Heart right ventricle (tissue), 16 donors: Measurements from ENCODE around the gene SLC6A6. TPM values are rescaled to one million over a fixed set of nuclear protein-coding genes. Genes with fewer than 3 reads are reported as not detected.

Source experiments
- ATAC-seq, 8 donors: fragments of 200-7000 bp; cut with Tn5 transposase; one replicate each; pipeline ENCODE4 v1.9.1; 2020; ENCODE audit warnings: mild to moderate bottlenecking in 8 of 8, moderate library complexity in 8 of 8, moderate number of reproducible peaks in 1 of 8
- DNase-seq, 2 donors: peaks; one replicate each; pipeline ENCODE4 v3.0.0-alpha.2; 2020
- H3K27ac ChIP-seq, 10 donors: fragments of 200-600 bp; sonication (generic) in 2 of 10; one replicate each; pipeline versions ENCODE4 v1.5.0 to v1.8.0; 2020 to 2022; ENCODE audit warnings: mild to moderate bottlenecking in 3 of 10
- H3K27me3 ChIP-seq, 7 donors: fragments of 200-600 bp; one replicate each; pipeline ENCODE4 v1.8.0; 2021 to 2022; ENCODE audit warnings: mild to moderate bottlenecking in 2 of 7
- H3K36me3 ChIP-seq, 9 donors: fragments of 200-600 bp; sonication (generic) in 1 of 9; one replicate each; pipeline versions ENCODE4 v1.5.0 to v1.8.0; 2020 to 2022; ENCODE audit warnings: mild to moderate bottlenecking in 2 of 9
- H3K4me1 ChIP-seq, 9 donors: fragments of 200-600 bp; sonication (generic) in 1 of 9; one replicate each; pipeline versions ENCODE4 v1.5.0 to v1.8.0; 2020 to 2022; ENCODE audit warnings: mild to moderate bottlenecking in 4 of 9
- H3K4me3 ChIP-seq, 10 donors: fragments of 200-600 bp; sonication (generic) in 2 of 10; one replicate each; pipeline versions ENCODE4 v1.5.0 to v1.8.0; 2020 to 2022; ENCODE audit warnings: mild to moderate bottlenecking in 7 of 10, moderate library complexity in 2 of 10
- H3K9me3 ChIP-seq, 11 donors: fragments of 200-600 bp in 10 of 11; sonication (generic) in 2 of 11; one replicate each; pipeline versions ENCODE4 v1.5.0 to v1.8.0; 2013 to 2022; ENCODE audit warnings: mild to moderate bottlenecking in 2 of 11, control low read depth in 1 of 11, moderate library complexity in 1 of 11
- WGBS, 2 donors: extraction: QIAGEN DNeasy Blood & Tissue Kit; methylation state at CpG; one replicate each; pipeline ENCODE4 v1.1.7; 2013; ENCODE audit warnings: inconsistent platforms in 1 of 2; 5-methylcytosine and 5-hydroxymethylcytosine counted together
- intact Hi-C, 10 donors: fragments of 100-400 bp; cut with DNase I; formaldehyde crosslinking; loops; one replicate each; pipeline versions ENCODE4 v1.11.1 to v1.14.2; 2022
- polyA plus RNA-seq, 2 donors: library from polyadenylated mRNA; stranded (reverse); fragments of 200-250 nt; gene quantifications; one replicate each; pipeline ENCODE4 v1.2.3, GENCODE V29; 2013
- total RNA-seq, 10 donors: library from RNA; stranded (reverse); fragmentation: NEBNext Ultra II Directional in 3 of 10; extraction: Animal tissue kit (Norgen Biotek cat#: 25700) in 3 of 10; gene quantifications; one replicate each; pipeline versions ENCODE4 v1.2.1 to v1.2.4, GENCODE V29; 2021 to 2023
- TF ChIP-seq, protein P1 (sequence below), 9 donors: fragments of 200-600 bp; sonication (generic) in 2 of 9; IDR thresholded peaks; one replicate each; pipeline versions ENCODE4 v1.5.0 to v1.8.0; 2021 to 2022; ENCODE audit warnings: antibody characterized with exemption in 9 of 9, mild to moderate bottlenecking in 5 of 9, moderate library complexity in 1 of 9
- donor health status: Arrhythmogenic right ventricular cardiomyopathy.
- donor health status: ischemic (EF 13 %, LVEDD 7.1; RV severe dilation, severe dysfunction).
- donor health status: healthy with polysubstance abuse.
- donor health status: DM: no; HTN: yes; CAD: no.
- donor health status: DM: no; HTN: no; CAD: no.
- donor health status: ischemic (EF 25% LVEDD 6.9; RV normal size, moderate dysfunction).
- donor health status: ischemic (EF 25% LVEDD 5.7; RV mildly dilated, moderate dysfunction).
- donor health status: healthy.
- donor health status: DM: yes; HTN: yes; CAD: no.
- donor health status: Ischemic cardiomyopathy.
- donor health status: ischemic (EF 35%, LVEDD 5.7; RV mildly dilated, moderate dysfunction).
- donor health status: nonischemic (EF 11% LVEDD 7.7; RV severe dilation, severe dysfunction).
- donor health status: DM: yes; HTN: yes; CAD: no.
- donor health status: PGD.
- donor health status: ischemic (EF 29% LVEDD 5.4; RV normal size, mild dysfunction).
- donor health status: nonischemic (EF 23%, LVEDD 6.1; RV moderate dilation, normal function).

The SLC6A6 gene
- total and polyA plus RNA-seq, 12 donors: 7.7 to 68.7 (median 44.0) TPM

- TF ChIP-seq, protein P1, sequence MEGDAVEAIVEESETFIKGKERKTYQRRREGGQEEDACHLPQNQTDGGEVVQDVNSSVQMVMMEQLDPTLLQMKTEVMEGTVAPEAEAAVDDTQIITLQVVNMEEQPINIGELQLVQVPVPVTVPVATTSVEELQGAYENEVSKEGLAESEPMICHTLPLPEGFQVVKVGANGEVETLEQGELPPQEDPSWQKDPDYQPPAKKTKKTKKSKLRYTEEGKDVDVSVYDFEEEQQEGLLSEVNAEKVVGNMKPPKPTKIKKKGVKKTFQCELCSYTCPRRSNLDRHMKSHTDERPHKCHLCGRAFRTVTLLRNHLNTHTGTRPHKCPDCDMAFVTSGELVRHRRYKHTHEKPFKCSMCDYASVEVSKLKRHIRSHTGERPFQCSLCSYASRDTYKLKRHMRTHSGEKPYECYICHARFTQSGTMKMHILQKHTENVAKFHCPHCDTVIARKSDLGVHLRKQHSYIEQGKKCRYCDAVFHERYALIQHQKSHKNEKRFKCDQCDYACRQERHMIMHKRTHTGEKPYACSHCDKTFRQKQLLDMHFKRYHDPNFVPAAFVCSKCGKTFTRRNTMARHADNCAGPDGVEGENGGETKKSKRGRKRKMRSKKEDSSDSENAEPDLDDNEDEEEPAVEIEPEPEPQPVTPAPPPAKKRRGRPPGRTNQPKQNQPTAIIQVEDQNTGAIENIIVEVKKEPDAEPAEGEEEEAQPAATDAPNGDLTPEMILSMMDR (IDR thresholded peaks at IDR 0.05): no peak
- Histone ChIP-seq H3K27ac (peak overlapping the region in 4 of 10 donors; percentile 2 to 45 (median 28)), H3K4me3 (no peak overlapping the region), H3K9me3 (no peaks in the 10 kb centered on the region), H3K4me1 (peaks cover 33 to 62% (median 54%) of the 10 kb centered on the region in 9 donors), H3K27me3 (peaks cover 0 to 49% (median 21%) of the 10 kb centered on the region in 7 donors), H3K36me3 (peaks cover 0 to 40% (median 17%) of the 10 kb centered on the region in 9 donors)
- no peak for ATAC-seq
- DNase-seq: no peak
- intact Hi-C loops: loop anchor here in 1 of 10 donors (5.0 kb wide), 2 partner anchors 40 to 470 kb away; no protein-coding TSS in a partner anchor
- 86 to 89% methylated on average over 6 of the region's 6 CpGs for WGBS, 2 donors
These were observed 39.5 kb downstream of the SLC6A6 start for GRCh38 chr3:14441920-14442300.

- ATAC-seq (no peak), DNase-seq (no peak)
- Histone ChIP-seq H3K9me3 (no peaks in the 10 kb centered on the region), H3K4me1 (peaks cover 18 to 40% (median 31%) of the 10 kb centered on the region in 9 donors), H3K27me3 (peaks cover 0 to 54% (median 25%) of the 10 kb centered on the region in 7 donors), H3K4me3 (no peak overlapping the region), H3K36me3 (peaks cover 0 to 65% (median 31%) of the 10 kb centered on the region in 9 donors), H3K27ac (no peak overlapping the region)
- intact Hi-C loops: loop anchor here in 1 of 10 donors (5.0 kb wide), 2 partner anchors 38 to 468 kb away; no protein-coding TSS in a partner anchor
- WGBS, 2 donors: 94 to 97% methylated on average over 6 of the region's 6 CpGs
- TF ChIP-seq, protein P1 (IDR thresholded peaks at IDR 0.05): no peak
These were observed 42.0 kb downstream of the SLC6A6 start for GRCh38 chr3:14444380-14444779.

GRCh38 chr3:14445773-14446172 lies 43.4 kb downstream of the SLC6A6 start:
- H3K27me3 ChIP-seq: peaks cover 0 to 63% (median 25%) of the 10 kb centered on the region in 7 donors
- no peak overlapping the region for H3K4me3 ChIP-seq
- 97 to 99% methylated on average over 4 of the region's 4 CpGs for WGBS, 2 donors
- no peak for ATAC-seq
- no peak overlapping the region for H3K27ac ChIP-seq
- H3K36me3 ChIP-seq: peaks cover 0 to 79% (median 31%) of the 10 kb centered on the region in 9 donors
- H3K4me1 ChIP-seq: peaks cover 4 to 33% (median 17%) of the 10 kb centered on the region in 9 donors
- DNase-seq: no peak
- TF ChIP-seq, protein P1 (IDR thresholded peaks at IDR 0.05): no peak
- intact Hi-C loops: no loop called here
- H3K9me3 ChIP-seq: no peaks in the 10 kb centered on the region

GRCh38 chr3:14446988-14447570 lies 44.7 kb downstream of the SLC6A6 start:
- no peaks in the 10 kb centered on the region for H3K9me3 ChIP-seq
- no peak for ATAC-seq
- peaks cover 7 to 33% (median 13%) of the 10 kb centered on the region in 9 donors for H3K4me1 ChIP-seq
- H3K36me3 ChIP-seq: peaks cover 0 to 92% (median 31%) of the 10 kb centered on the region in 9 donors
- peaks cover 0 to 58% (median 25%) of the 10 kb centered on the region in 7 donors for H3K27me3 ChIP-seq
- no peak overlapping the region for H3K4me3 ChIP-seq
- DNase-seq: no peak
- 92 to 96% methylated on average over 1 of the region's 1 CpG for WGBS, 2 donors
- TF ChIP-seq, protein P1 (IDR thresholded peaks at IDR 0.05): no peak
- intact Hi-C loops: no loop called here
- H3K27ac ChIP-seq: no peak overlapping the region
